Neutrophil (primary cell): ENCODE data around the gene IKBKG.

Experiments
- H3K27ac ChIP-seq: fragments of 200-600 bp; sonication (generic); 2 replicates; pipeline ENCODE4 v1.5.1; 2016; ENCODE audit warnings: mild to moderate bottlenecking, moderate library complexity
- H3K27me3 ChIP-seq: fragments of 200-600 bp; sonication (generic); 2 replicates; pipeline ENCODE4 v1.6.0; 2016; ENCODE audit warnings: mild to moderate bottlenecking
- H3K36me3 ChIP-seq: fragments of 200-600 bp; sonication (generic); 2 replicates; pipeline ENCODE4 v1.5.1; 2017
- H3K4me1 ChIP-seq, 2 experiments: fragments of 200-600 bp in 1 of 2; sonication (generic) in 1 of 2; 1 replicate in 1 of 2; 2 replicates in 1 of 2; pipeline versions ENCODE4 v1.5.1 to v1.6.1; 2013 to 2016; ENCODE audit warnings: low read depth in 1 of 2, low read length in 1 of 2, mild to moderate bottlenecking in 1 of 2, moderate library complexity in 1 of 2; ENCODE audit not compliant: control insufficient read depth in 1 of 2, insufficient read depth in 1 of 2
- H3K4me3 ChIP-seq, 2 experiments: fragments of 200-600 bp in 1 of 2; sonication (generic) in 1 of 2; 1 replicate in 1 of 2; 2 replicates in 1 of 2; pipeline ENCODE4 v1.5.1; 2013 to 2016; ENCODE audit warnings: low read depth in 1 of 2, low read length in 1 of 2, mild to moderate bottlenecking in 1 of 2, moderate library complexity in 1 of 2
- H3K9me3 ChIP-seq: fragments of 200-600 bp; sonication (generic); 2 replicates; pipeline ENCODE4 v1.5.1; 2016
- CTCF ChIP-seq: fragments of 200-600 bp; sonication (generic); IDR thresholded peaks from 2 replicates; pipeline ENCODE4 v1.5.1; 2016; ENCODE audit warnings: antibody characterized with exemption

Gene IKBKG

GRCh38 chrX:154593201-154593600 lies 45.8 kb downstream of the IKBKG start:
- no peaks in the 10 kb centered on the region for H3K9me3 ChIP-seq
- no peaks in the 10 kb centered on the region for H3K4me1 ChIP-seq
- no peaks in the 10 kb centered on the region for H3K27me3 ChIP-seq
- no peaks in the 10 kb centered on the region for H3K36me3 ChIP-seq
- H3K4me3 ChIP-seq: no peak overlapping the region
- TF ChIP-seq CTCF: no peak
- no peak overlapping the region for H3K27ac ChIP-seq

- Histone ChIP-seq H3K4me3 (no peak overlapping the region), H3K27me3 (no peaks in the 10 kb centered on the region), H3K36me3 (no peaks in the 10 kb centered on the region), H3K4me1 (no peaks in the 10 kb centered on the region), H3K27ac (no peak overlapping the region), H3K9me3 (no peaks in the 10 kb centered on the region)
- no peak for TF ChIP-seq CTCF
Observed at GRCh38 chrX:154594491-154594890, 47.1 kb downstream of the IKBKG start.

- Histone ChIP-seq H3K4me3 (no peak overlapping the region), H3K27me3 (no peaks in the 10 kb centered on the region), H3K4me1 (no peaks in the 10 kb centered on the region), H3K9me3 (no peaks in the 10 kb centered on the region), H3K36me3 (no peaks in the 10 kb centered on the region), H3K27ac (no peak overlapping the region)
- TF ChIP-seq CTCF: no peak
Observed at GRCh38 chrX:154595559-154596249, 48.3 kb downstream of the IKBKG start.

GRCh38 chrX:154596290-154596929 lies 49.0 kb downstream of the IKBKG start:
- H3K27ac ChIP-seq: no peak overlapping the region
- no peaks in the 10 kb centered on the region for H3K27me3 ChIP-seq
- H3K4me1 ChIP-seq: no peaks in the 10 kb centered on the region
- TF ChIP-seq CTCF: no peak
- H3K9me3 ChIP-seq: no peaks in the 10 kb centered on the region
- no peak overlapping the region for H3K4me3 ChIP-seq
- no peaks in the 10 kb centered on the region for H3K36me3 ChIP-seq

DNA sequence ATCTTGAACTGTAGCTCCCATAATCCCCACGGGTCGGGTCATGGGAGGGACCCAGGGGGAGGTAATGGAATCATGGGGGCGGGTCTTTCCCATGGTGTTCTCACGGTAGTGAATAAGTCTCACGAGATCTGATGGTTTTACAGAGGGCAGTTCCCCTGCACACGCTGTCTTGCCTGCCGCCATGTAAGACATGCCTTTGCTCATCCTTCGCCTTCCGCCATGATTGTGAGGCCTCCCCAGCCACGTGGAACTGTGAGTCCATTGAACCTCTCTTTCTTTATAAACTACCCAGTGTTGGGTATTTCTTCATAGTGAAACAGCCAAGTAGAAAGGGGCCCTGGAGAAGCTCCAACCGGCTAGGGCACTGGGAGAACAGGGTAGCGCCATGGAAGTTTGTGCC lies 49.8 kb downstream of the IKBKG start:
- Histone ChIP-seq H3K27me3 (no peaks in the 10 kb centered on the region), H3K4me3 (no peak overlapping the region), H3K4me1 (no peaks in the 10 kb centered on the region), H3K36me3 (no peaks in the 10 kb centered on the region), H3K27ac (no peak overlapping the region), H3K9me3 (no peaks in the 10 kb centered on the region)
- TF ChIP-seq CTCF: no peak
